RWPE2 (cell line): ENCODE data around the gene ZKSCAN3.
A peak's percentile ranks its signal among the peaks of the same experiment; 100 is the strongest.

ENCODE experiments used
- ATAC-seq: fragments of 200-7000 bp; cut with Tn5 transposase; 3 replicates; pipeline ENCODE4 v1.9.1; 2021; ENCODE audit warnings: low read depth
- DNase-seq: peaks from one replicate; pipeline ENCODE4 v3.0.0-alpha.2; 2020; ENCODE audit warnings: low spot score
- H3K27ac ChIP-seq: fragments of 450-650 bp; 2 replicates; pipeline ENCODE4 v1.5.1; 2017; ENCODE audit warnings: mild to moderate bottlenecking; ENCODE audit not compliant: poor library complexity, severe bottlenecking
- H3K27me3 ChIP-seq: fragments of 250-450 bp; sonication (Bioruptor Pico); 2 replicates; pipeline ENCODE4 v1.5.1; 2021; ENCODE audit warnings: mild to moderate bottlenecking, moderate library complexity; ENCODE audit not compliant: insufficient read depth, poor library complexity, severe bottlenecking
- H3K36me3 ChIP-seq: fragments of 250-450 bp; sonication (Bioruptor Pico); 2 replicates; pipeline ENCODE4 v1.5.1; 2020; ENCODE audit warnings: low read depth, mild to moderate bottlenecking, moderate library complexity
- H3K4me1 ChIP-seq: fragments of 250-450 bp; sonication (Bioruptor Pico); 2 replicates; pipeline ENCODE4 v1.5.1; 2021; ENCODE audit warnings: mild to moderate bottlenecking, moderate library complexity; ENCODE audit not compliant: insufficient read depth, poor library complexity, severe bottlenecking
- H3K4me3 ChIP-seq: fragments of 250-450 bp; sonication (Bioruptor Pico); 2 replicates; pipeline ENCODE4 v1.5.1; 2021; ENCODE audit warnings: mild to moderate bottlenecking, moderate library complexity; ENCODE audit not compliant: severe bottlenecking
- H3K9me3 ChIP-seq: fragments of 250-450 bp; sonication (Bioruptor Pico); 2 replicates; pipeline ENCODE4 v1.5.1; 2021; ENCODE audit warnings: mild to moderate bottlenecking, moderate library complexity; ENCODE audit not compliant: severe bottlenecking
- CTCF ChIP-seq: fragments of 450-650 bp; IDR thresholded peaks from one replicate; pipeline ENCODE4 v1.5.1; 2017; ENCODE audit warnings: mild to moderate bottlenecking, moderate library complexity; ENCODE audit not compliant: poor library complexity, severe bottlenecking

The ZKSCAN3 gene

GRCh38 chr6:28384143-28384533 is 34.4 kb downstream of the ZKSCAN3 start:
- DNase-seq, result no peak
- peak overlapping the region; percentile 15 for H3K27ac ChIP-seq
- H3K4me1 ChIP-seq, result peaks cover 10% of the 10 kb centered on the region
- H3K27me3 ChIP-seq, result no peaks in the 10 kb centered on the region
- peaks cover 5% of the 10 kb centered on the region for H3K9me3 ChIP-seq
- H3K4me3 ChIP-seq, result no peak overlapping the region
- TF ChIP-seq CTCF, result no peak
- peaks cover 82% of the 10 kb centered on the region for H3K36me3 ChIP-seq
- no peak for ATAC-seq

- no peak for TF ChIP-seq CTCF
- Histone ChIP-seq H3K27ac (no peak overlapping the region), H3K4me3 (no peak overlapping the region), H3K36me3 (peaks cover 86% of the 10 kb centered on the region), H3K4me1 (no peaks in the 10 kb centered on the region), H3K9me3 (no peaks in the 10 kb centered on the region), H3K27me3 (no peaks in the 10 kb centered on the region)
- no peak for DNase-seq
- ATAC-seq, result no peak
Measured at GRCh38 chr6:28390688-28391087, 40.9 kb downstream of the ZKSCAN3 start.

GRCh38 chr6:28393912-28394662 is 44.3 kb downstream of the ZKSCAN3 start:
- no peak for DNase-seq
- peak; percentile 53 for TF ChIP-seq CTCF
- H3K27me3 ChIP-seq, result no peaks in the 10 kb centered on the region
- H3K27ac ChIP-seq, result no peak overlapping the region
- no peaks in the 10 kb centered on the region for H3K9me3 ChIP-seq
- no peak for ATAC-seq
- H3K4me1 ChIP-seq, result peaks cover 16% of the 10 kb centered on the region
- no peak overlapping the region for H3K4me3 ChIP-seq
- H3K36me3 ChIP-seq, result peaks cover 84% of the 10 kb centered on the region

GRCh38 chr6:28395918-28396317 is 46.2 kb downstream of the ZKSCAN3 start:
- Histone ChIP-seq H3K4me1 (peaks cover 20% of the 10 kb centered on the region), H3K36me3 (peaks cover 66% of the 10 kb centered on the region), H3K27me3 (no peaks in the 10 kb centered on the region), H3K27ac (no peak overlapping the region), H3K9me3 (no peaks in the 10 kb centered on the region), H3K4me3 (no peak overlapping the region)
- ATAC-seq (no peak), DNase-seq (no peak)
- no peak for TF ChIP-seq CTCF
